Glutamatergic neuron (in vitro differentiated cells): ENCODE measurements around the gene CERS3. TPM values are rescaled to one million over a fixed set of nuclear protein-coding genes. Genes with fewer than 3 reads are reported as not detected.

Source experiments
- DNase-seq: peaks from one replicate; pipeline ENCODE4 v3.0.0; 2022
- H3K27ac Mint-ChIP-seq: one replicate; pipeline ENCODE4 v1.8.0; 2020; ENCODE audit warnings: mild to moderate bottlenecking, mixed read lengths, inconsistent platforms; ENCODE audit not compliant: unreplicated experiment
- H3K27me3 Mint-ChIP-seq: one replicate; pipeline ENCODE4 v1.8.0; 2020; ENCODE audit warnings: mild to moderate bottlenecking, moderate library complexity, mixed read lengths, inconsistent platforms; ENCODE audit not compliant: unreplicated experiment
- H3K36me3 Mint-ChIP-seq: one replicate; pipeline ENCODE4 v1.8.0; 2020; ENCODE audit warnings: mild to moderate bottlenecking, mixed read lengths, inconsistent platforms; ENCODE audit not compliant: unreplicated experiment
- H3K4me1 Mint-ChIP-seq: one replicate; pipeline ENCODE4 v1.8.0; 2020; ENCODE audit warnings: mild to moderate bottlenecking, low read depth, mixed read lengths, inconsistent platforms; ENCODE audit not compliant: unreplicated experiment
- H3K4me3 Mint-ChIP-seq: one replicate; pipeline ENCODE4 v1.8.0; 2020; ENCODE audit warnings: mild to moderate bottlenecking, mixed read lengths, inconsistent platforms; ENCODE audit not compliant: unreplicated experiment
- H3K9me3 Mint-ChIP-seq: one replicate; pipeline ENCODE4 v1.8.0; 2020; ENCODE audit warnings: mild to moderate bottlenecking, moderate library complexity, mixed read lengths, inconsistent platforms; ENCODE audit not compliant: unreplicated experiment
- CTCF ChIP-seq: fragments of 200-600 bp; sonication (generic); IDR thresholded peaks from one replicate; pipeline ENCODE4 v1.5.0; 2021; ENCODE audit not compliant: partially characterized antibody, unreplicated experiment
- total RNA-seq: library from RNA; stranded (reverse); fragmentation: NEBNext Ultra II Directional; extraction: Animal tissue kit (Norgen Biotek cat#: 25700); gene quantifications from one replicate; pipeline ENCODE4 v1.2.1, GENCODE V29; 2021; ENCODE audit not compliant: unreplicated experiment

Gene CERS3
- total RNA-seq, 1 donor from 2014 or later: not detected

- Mint-ChIP-seq H3K36me3 (no peaks in the 10 kb centered on the region), H3K27ac (no peak overlapping the region), H3K9me3 (no peaks in the 10 kb centered on the region), H3K27me3 (peaks cover 3% of the 10 kb centered on the region), H3K4me3 (no peak overlapping the region), H3K4me1 (no peaks in the 10 kb centered on the region)
- TF ChIP-seq CTCF: no peak
- DNase-seq: no peak
These were observed 28.3 kb downstream of the CERS3 start for GRCh38 chr15:100500226-100500990.

GRCh38 chr15:100495861-100496260 lies 32.9 kb downstream of the CERS3 start:
- Mint-ChIP-seq H3K27me3 (peaks cover 1% of the 10 kb centered on the region), H3K9me3 (no peaks in the 10 kb centered on the region), H3K27ac (no peak overlapping the region), H3K4me1 (no peaks in the 10 kb centered on the region), H3K4me3 (no peak overlapping the region), H3K36me3 (no peaks in the 10 kb centered on the region)
- no peak for DNase-seq
- no peak for TF ChIP-seq CTCF

GRCh38 chr15:100493213-100493612 lies 35.5 kb downstream of the CERS3 start:
- Mint-ChIP-seq H3K36me3 (no peaks in the 10 kb centered on the region), H3K4me3 (no peak overlapping the region), H3K27ac (no peak overlapping the region), H3K9me3 (no peaks in the 10 kb centered on the region), H3K27me3 (no peaks in the 10 kb centered on the region), H3K4me1 (no peaks in the 10 kb centered on the region)
- no peak for DNase-seq
- no peak for TF ChIP-seq CTCF

GRCh38 chr15:100484443-100484842 lies 44.3 kb downstream of the CERS3 start:
- no peak for TF ChIP-seq CTCF
- Mint-ChIP-seq H3K36me3 (no peaks in the 10 kb centered on the region), H3K4me1 (no peaks in the 10 kb centered on the region), H3K27me3 (no peaks in the 10 kb centered on the region), H3K27ac (no peak overlapping the region), H3K9me3 (no peaks in the 10 kb centered on the region), H3K4me3 (no peak overlapping the region)
- no peak for DNase-seq

GRCh38 chr15:100483370-100483769 lies 45.4 kb downstream of the CERS3 start:
- Mint-ChIP-seq H3K27me3 (no peaks in the 10 kb centered on the region), H3K4me1 (no peaks in the 10 kb centered on the region), H3K4me3 (no peak overlapping the region), H3K27ac (no peak overlapping the region), H3K36me3 (peaks cover 9% of the 10 kb centered on the region), H3K9me3 (peaks cover 3% of the 10 kb centered on the region)
- no peak for DNase-seq
- TF ChIP-seq CTCF: no peak
